GM10847 (cell line): ENCODE results near the gene CAVIN1.

Experiments used
- POLR2A ChIP-seq: IDR thresholded peaks from 2 replicates; pipeline ENCODE4 v1.6.1; 2011; ENCODE audit not compliant: insufficient read length; ENCODE audit errors: extremely low read depth

CAVIN1 gene

GRCh38 chr17:42362245-42362961 is 60.7 kb downstream of the CAVIN1 start:
- TF ChIP-seq POLR2A = no peak

DNA sequence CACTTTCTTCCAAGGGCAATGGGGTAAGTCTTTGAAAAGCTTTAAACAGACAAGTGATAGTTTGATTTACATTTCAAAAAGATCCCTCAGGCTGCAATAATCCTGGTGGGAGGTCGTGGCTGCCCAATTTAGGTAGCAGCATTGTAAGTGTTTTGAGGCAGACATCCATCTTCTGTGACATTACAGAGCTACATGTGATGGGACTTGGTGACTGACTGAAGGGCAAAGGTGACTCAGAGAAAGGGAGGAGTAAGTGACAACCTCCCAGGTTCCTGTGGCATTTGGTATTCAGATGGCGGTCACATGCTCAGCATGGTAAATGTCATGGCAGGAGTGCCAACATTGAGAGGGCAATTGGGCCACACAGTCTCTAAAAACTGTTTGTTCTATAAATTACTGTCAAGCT is 61.3 kb downstream of the CAVIN1 start:
- no peak for TF ChIP-seq POLR2A

- no peak for TF ChIP-seq POLR2A
Measured at GRCh38 chr17:42359133-42359532, 63.9 kb downstream of the CAVIN1 start.

- TF ChIP-seq POLR2A = no peak
Measured at GRCh38 chr17:42358434-42358833, 64.6 kb downstream of the CAVIN1 start.

DNA sequence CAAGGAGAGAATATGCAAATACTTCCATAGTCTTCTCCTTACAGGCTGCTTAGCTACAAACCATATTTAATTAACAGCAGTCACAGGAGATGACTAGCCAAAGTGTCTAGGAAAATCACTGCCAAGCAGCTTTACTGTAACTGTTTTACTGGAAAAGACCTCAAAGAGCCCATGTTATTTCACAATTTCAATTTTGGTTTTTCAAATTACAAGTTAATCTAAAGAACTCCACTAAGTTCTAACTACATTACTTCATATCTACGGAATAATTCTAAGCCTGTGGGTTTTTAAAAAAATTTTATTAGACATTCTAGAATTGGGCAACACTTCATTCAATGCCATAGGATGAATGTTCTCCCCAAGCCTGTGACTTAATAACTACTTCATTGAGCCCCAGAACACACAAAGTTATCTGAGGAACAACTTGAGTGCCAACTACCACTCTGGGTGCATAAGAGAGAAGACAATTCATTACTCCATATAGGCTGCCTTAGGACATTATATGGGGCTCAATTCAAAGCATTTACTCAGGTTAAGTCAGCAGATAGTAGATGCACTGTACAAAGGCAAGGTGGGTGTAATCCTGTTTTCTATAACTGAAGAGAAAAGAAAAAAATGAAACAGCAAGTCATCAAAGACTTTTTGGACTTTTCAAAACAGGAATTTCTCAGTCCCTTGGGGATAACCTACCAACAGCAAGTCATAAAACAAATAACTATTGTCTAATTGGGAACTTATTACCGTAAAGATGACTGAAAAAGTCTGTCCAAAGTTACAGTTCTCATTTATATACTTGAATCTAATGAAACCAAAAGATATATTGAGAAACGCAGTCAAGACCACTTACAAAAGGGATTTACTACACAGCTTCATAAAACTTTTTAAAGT is 67.9 kb downstream of the CAVIN1 start:
- TF ChIP-seq POLR2A = no peak
